GM19043 (cell line): Measurements from ENCODE around the gene ALG2.
A peak's percentile ranks its signal among the peaks of the same experiment; 100 is the strongest.

Experiments
- ATAC-seq: cut with Tn5 transposase; IDR thresholded peaks from one replicate; pipeline ENCODE4 v1.9.1; 2021; ENCODE audit warnings: low read depth; ENCODE audit not compliant: unreplicated experiment

Gene ALG2

DNA sequence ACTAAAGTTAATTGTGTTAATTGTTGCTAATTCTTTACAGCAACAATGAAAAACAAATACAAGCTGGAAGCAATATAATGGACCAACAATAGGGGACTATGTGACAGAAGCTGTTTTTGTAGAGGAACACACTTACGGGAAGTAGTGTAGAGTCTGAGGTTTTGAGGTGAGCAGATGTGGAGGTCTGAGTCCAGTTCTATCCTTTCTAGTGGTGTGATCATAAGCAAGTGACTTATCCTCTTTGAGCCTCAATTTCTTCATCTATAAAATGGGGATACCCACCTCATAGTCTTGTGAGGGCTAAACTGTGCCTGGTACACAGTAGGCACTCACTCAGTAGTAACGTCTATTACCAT lies 28.3 kb downstream of the ALG2 start:
- ATAC-seq, result no peak

DNA sequence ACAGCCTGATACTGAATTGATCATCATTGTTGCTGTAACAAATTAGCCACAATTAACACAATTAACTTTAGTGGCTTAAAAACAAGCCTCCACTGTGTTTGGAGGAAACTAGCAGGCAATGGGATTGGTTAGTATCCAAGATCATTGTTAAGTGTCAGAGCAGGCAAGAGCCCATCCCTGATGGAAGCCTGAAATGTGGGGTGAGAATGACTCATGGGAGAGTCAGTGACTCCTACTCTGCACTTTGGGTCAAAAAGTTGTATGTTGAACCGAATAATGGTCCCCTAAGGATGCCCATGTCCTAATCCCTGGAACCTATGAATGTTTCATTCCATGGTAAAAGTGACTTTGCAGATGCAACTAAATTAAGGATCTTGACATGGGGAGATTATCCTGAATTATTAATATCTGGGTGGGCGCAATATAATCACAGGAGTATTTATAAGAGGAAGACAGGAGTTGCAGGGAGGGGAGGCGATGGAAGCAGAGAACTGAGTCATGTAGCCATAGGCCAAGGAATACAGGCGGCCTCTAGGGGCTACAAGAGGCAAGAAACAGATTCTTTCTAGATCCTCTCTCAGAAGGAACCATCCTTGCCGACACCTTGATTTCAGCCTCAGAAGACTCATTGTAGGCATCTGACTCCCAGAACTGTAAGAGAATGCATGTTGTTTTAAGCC lies 28.8 kb downstream of the ALG2 start:
- no peak for ATAC-seq

DNA sequence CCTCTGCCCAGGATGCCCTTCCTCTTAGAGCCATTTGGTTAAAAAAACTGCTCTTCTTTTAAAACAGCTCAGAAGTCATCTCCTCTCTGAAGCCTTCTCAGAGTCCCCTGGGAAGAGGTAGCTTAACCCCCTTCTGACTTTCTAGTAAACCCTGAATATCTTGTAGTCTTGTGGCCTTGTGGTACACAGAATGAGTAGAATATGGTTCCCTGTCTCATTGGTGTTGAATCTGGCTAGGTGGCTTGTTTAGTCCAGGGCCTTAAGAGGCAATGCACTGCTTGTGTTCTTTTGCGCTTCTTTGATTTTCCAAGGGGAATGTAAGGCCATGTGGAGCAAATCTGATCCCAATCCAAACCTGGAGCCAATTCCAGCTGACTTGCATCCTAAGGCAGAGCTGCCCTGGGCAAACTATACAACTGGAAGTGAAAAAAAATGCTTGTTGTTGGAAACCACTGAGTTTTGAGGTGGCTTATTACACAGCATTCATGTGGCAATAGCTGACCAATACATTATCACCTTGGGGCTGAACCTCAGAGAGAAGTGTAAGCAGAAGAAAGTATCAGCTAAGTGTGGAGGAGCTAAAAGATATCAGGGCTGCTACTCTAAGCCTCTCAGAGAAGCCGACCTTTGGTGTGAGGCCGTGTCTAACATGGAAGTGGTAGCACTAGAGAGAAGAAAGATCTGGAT lies 31.0 kb downstream of the ALG2 start:
- no peak for ATAC-seq

DNA sequence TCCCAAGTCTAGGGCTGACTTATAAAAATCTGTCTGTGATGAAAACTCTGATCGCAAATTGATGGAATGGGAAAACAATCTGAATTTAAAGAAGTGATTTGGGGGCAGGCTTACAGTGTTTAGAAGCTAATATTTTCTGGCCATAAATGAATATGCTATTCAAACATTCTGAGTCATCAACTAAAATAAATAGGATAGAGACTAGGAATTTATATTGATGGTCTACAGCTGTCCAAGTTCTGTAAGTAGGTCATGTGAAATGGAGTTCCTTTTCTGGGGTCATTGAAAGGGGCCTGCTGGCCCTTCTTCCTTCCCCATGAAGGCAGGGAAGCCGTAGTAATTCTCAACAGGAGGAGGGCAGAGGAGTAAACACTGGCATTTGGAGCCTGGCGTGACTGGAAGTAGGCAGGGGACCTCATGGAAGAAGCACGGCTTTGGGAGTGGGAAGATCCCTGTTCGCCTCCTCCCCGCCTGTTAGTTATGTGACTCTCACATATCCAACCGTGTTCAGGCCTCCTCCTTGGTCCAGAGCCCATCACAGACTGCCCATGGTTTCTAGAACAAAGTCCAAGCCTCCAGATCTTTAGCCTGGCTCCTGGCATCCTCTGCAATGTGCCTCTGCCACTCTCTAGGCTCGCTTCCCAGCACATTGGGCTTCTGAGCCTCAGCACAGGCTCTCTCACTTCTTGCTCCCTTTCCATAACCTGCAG lies 31.7 kb downstream of the ALG2 start:
- no peak for ATAC-seq

DNA sequence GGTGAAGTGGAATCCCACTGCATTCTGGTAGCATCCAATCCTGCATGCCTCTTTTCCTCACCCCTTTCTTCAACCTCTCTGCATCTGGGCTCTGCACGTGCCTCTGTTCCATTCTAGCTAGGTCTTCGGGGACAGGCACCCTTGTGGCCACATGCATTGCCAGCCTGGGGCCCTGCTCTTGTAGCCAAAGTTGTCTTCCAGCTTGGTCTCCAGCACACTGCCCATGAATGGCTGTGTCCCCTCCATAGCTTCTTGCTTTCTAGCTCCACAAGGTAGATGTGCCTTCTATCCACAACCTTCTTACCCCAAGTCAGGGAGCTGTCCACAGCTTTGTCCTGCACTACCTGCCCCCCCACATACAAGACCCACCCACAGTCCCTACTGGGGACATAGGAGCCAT lies 32.6 kb downstream of the ALG2 start:
- ATAC-seq, result no peak

DNA sequence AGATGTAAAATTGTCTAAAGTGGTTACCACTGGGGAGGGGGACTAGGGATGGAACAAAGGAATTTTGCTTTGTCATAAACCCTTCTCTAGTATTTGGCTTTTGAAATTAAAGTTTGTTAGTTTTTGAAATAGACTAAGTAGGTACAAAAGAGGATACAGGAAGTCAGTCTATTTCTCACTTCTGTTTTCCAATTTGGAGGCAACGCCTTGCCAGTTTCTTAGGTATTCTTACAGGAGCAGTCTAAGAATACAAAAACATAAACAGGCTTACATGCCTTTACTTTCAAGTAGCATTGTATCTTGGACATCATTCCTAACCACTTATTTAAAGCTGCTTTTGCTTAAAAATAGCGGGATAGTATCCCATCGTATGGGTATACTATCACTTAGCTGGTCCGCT lies 34.4 kb downstream of the ALG2 start:
- no peak for ATAC-seq

DNA sequence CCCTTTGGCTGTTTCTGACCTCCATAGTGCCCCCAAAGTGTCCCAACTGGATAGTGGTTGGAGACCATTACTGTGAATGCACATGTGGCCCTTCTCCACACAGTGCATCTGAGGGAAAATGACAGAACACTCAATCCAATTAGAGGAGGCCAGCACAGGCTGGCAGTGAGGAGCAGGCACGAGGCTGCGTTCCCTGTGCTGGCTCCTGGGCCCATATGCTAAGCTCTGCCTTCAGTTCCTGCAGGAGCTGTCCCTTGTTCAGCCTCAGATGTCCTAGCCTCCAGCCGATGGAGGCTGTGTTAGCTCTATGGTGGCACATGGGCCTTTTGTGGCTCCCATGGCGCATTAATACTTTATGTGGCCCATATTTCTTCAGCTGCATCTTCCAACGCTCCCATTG lies 35.8 kb downstream of the ALG2 start:
- no peak for ATAC-seq

DNA sequence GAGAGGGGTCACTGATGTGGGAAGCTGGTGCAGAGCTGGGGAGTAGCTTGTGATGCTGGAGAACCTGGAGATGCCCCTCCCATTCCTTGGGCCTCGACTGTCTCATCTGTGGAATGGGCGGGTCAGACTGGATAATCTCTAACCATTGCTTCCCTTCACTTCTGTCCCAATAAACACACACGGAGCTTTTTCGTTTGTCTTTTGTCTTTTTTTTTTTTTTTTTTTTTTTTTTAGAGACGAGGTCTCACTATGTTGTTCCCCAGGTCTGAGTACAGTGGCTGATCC lies 36.5 kb downstream of the ALG2 start:
- ATAC-seq, result no peak

DNA sequence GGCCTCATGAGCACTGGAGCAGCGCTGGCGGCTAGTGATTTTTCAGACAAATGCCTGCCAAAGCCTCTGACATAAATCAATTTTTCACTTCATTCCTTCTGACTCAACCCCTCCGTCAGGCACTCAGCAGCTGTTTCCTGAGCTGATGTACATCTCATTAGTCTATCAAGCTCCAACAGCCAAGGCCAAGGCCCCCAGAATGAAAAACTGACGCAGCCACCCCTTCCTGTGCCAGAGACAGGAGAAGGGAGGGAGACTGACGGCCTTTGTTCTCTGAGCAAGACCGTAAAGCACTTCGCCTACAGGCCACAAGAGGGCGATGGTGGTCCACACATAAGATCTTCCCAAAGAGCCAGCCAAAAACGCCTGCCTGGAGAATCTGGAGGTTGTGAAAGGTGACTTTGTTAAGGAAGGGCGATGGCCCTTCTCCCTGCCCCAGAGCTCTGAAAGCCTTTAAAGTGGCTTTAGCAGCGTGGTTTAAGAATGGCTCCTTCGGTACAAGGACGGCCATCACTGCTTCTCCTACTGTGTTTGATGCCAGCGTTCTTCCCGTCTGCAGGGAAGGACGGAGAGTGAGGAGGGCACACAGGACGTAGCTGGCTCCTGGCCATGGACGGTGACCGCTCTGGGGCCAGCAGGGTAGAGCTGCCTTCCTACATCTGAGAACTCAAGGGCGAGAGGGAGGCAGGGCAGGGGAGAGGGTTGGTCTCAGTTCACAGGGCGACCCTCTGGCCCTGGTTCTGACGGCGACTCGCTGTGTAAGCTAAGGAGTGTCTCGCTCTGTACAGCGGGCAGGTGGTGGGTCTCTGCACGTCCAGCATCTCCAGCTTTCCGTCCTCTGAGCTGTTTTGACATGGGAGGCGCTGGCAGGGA lies 37.0 kb downstream of the ALG2 start:
- peak; percentile 44 for ATAC-seq

DNA sequence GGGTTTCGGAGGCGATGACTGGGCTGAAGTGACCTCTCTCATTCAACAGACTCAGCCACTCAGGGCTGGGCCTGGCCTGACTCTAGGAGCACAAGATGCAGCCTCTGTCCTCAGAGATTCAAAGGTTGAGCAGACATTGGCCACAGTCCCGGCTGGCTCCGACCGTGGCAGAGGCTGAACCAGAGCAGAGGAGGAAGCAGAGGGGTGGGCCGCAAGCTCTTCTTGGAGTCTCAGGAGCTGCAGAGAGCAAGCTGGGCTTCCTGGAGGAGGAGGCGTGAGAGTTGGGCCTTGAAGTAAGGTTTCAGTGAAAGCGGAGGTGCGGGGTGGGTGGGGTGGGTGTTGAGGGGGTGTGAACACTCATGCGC lies 37.6 kb downstream of the ALG2 start:
- no peak for ATAC-seq

DNA sequence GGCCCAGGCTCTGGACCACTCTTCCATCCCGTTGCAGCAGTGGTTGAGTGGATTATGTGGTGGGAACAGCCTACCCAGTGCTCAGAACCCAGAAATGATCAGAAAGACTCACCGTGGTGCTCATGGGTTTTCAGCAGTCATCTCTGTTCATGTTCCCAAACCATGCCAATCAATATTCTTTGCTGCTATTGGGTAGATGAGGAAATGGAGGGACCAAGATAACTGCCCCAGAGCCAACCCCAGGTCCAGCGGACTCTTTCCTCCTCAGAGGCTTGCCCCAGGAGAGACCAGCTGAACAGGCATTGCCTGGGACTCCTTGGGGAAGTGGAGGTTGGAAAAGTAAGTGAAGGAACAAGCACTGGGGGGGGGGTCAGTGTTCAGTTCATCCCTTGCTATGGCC lies 38.1 kb downstream of the ALG2 start:
- ATAC-seq, result no peak

DNA sequence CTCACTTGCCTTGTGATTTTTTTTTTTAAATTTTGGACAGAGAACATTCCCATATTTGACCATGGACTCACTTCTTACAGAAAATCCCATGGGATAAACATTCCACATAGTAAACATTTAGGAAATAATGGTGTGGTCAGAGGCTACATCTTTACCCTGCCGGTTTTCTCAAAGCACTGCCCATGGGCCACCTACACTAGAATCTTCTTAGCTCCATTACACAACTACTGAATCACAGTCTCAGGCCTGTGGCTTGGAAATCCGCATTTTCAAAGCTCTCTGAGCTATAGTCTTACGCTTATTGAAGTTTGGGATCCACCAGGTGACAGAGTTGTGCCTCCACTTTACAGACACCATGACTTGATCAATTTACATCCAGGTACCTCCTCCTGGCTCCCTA lies 39.4 kb downstream of the ALG2 start:
- ATAC-seq, result no peak

DNA sequence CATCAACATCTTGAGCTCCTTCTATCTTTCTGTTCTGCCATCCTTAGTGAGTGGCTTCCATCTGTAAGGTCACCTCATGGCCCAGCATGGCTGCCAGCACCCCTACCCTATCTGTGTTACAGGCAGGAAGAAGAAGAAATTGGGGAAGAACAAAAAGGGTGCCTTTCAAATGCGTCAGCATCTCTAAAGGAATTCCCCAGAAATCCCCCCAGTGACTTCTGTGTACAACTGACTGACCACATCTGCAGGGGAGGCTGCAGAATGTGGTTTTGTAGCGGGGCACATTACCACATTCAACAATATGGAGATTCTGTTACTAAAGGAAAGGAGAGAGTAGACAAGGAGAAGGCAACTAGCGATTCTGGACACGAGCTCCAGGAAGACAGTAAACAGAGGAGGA lies 40.1 kb downstream of the ALG2 start:
- ATAC-seq, result no peak

DNA sequence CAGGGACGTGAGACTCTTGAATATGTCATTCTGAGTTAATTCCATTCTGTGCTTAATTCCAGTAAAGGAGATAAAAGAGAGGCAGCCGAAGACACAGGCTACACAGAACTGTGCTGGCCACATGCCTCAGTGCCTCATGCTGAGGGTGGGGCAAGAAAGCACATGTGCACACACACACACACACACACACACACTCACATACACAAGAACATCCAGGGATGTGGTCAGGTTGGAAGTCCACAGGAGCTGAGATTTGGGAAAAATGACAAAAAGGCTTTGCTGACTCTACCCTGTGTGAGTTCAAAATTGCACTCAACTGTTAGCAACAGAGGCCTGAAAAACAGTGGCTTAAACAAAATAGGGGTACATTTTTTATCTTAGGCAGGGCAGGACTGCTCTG lies 40.5 kb downstream of the ALG2 start:
- ATAC-seq, result no peak

DNA sequence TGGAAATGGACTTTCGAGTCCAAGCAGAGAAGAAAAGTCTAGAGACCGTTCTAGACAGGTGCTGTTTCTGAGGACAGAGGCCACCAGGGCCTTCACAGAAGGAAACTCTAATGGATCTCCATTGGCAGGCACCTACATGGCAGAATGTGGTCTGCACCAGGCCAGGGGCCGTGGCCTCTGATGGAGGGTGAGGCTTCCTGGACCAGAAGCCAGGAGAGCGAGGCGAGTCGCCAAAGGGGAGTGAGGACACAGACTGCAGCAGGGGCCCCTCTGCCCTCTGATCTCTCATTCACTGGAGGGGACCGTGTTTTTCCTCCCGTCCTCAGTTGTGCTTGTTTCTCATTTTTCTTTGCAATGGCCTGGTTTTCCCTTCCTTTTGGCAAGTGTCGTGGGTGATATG lies 41.1 kb downstream of the ALG2 start:
- no peak for ATAC-seq

DNA sequence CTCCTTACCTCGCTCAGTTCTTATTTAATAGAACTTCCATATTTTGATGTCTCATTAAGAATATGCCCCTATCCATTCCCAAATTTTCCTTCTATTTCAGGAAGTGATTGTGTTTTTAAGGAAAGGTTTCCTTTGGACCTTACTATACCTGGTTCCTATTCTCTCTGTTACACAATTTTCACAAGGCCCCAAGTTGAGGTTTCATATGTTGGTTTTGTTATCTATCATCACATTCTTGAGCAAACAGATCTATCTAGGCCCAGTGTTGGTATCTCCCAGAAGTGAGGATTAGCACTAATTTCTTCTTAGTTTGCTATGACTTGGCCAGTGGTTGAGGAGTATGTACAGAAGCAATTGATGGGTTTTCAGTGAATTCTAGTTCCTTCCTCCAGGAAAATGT lies 41.5 kb downstream of the ALG2 start:
- no peak for ATAC-seq

DNA sequence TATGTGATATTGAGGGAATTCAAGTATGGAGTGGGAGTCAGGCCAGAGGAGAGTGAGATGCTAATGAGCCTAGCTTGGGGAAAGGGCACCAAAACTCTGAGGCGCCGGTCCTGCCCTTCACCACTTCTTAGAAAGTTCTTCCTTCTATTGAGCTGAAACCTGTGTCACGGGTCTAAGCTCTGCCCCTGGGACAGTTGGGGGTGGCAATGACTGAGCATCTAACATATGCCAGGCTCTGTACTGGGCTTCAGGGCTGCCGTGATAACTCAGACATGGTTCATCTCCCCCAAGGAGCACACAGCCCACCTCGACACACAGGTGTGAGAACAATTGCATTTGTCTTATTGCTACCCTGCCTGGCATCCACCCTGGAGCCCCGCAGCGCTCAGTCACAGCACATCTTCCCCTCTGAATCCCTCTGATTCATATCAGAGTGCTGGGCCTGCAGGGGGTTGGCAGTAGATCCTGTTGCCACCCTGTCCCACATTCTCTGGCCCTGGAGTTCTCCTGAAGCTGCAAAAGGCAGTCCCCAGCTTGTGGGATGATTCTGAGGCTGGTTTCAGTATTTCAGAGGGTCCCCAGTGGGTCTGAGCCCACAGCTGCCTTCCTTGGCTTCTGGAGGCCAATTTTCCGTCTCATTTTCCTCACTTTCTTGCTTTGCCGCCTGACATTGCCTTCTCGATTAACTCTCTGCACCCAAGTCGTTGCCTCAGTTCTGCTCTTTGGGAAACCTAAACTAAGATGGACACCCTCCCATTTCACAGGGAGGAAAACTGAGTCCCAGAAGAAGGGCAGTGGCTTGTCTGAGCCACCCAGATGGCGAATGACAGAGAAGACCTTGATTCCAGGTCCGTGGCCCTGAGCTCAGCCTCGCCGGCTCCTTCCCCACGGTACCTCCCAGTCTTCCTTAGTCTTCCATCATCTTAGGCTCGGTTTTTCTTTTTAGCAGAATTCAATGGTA lies 42.5 kb downstream of the ALG2 start:
- no peak for ATAC-seq

DNA sequence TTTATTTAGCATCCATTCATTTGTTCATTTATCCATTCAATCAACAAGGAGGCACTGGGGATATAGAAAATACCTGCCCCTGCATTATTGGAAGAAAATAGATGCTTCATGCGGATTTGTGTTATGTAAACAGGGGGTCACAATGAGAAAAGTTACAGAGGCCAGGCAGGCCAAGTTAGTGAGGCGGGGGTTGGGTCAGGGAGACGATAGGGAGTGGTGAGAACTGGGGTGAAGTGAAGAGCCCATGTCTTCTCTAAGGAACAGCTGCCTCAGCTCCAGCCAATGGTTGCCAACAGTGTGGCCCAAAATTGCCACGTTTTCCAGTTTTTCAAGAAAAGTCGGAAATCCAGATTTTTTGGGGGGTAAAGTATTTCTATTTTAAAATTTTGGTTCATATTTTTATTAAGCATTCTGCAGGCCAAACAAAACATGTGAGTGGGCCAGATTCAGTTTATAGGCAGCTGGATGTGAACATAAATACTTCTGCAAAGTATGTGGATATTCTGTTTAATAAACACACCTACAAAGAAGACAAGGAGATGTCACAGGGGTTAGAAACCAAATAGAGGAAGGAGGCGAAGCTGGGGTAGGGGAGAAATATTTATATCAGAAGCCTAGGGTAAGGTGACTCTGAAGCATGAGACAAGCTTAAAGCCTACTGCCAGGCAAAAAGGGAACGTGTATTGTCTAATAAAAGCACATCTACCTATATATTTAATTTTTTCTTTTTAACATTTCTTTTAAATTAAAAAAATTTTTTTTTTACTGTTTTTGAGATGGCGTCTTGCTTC lies 44.0 kb downstream of the ALG2 start:
- ATAC-seq, result no peak

DNA sequence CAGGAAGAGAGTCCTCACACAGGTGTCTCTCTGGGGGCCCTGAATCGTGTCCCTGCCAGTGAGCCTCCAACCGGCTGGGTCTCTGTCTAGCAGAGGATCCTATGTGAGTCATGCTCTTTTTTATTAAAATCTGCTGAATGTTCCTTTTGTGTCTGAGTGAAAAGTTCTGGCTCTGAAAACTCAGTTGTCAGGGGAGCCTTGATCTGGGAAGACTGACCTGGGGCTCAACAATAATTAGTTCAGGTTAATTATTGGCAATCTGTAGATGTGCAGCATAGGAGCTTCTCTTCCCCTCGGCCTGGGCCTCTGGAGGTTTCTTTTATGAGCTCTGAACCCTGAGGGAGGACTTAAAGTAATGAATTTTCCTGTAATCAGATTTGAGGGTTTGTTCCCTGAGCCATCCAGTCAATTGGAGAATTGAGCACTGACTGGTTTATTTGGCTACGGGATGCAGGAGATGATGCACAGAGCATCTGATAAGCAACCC lies 45.2 kb downstream of the ALG2 start:
- no peak for ATAC-seq
